GM21423 (cell line): ENCODE measurements around the gene ARHGEF11.

Experiments
- ATAC-seq: cut with Tn5 transposase; IDR thresholded peaks from one replicate; pipeline ENCODE4 v1.9.1; 2021; ENCODE audit warnings: mild to moderate bottlenecking, moderate library complexity; ENCODE audit not compliant: unreplicated experiment

ARHGEF11 gene

GRCh38 chr1:156957634-156958033 is 87.9 kb downstream of the ARHGEF11 start:
- ATAC-seq, result no peak

GRCh38 chr1:156956333-156956732 is 89.2 kb downstream of the ARHGEF11 start:
- no peak for ATAC-seq

GRCh38 chr1:156953571-156953970 is 92.0 kb downstream of the ARHGEF11 start:
- ATAC-seq, result no peak

GRCh38 chr1:156951371-156951770 is 94.2 kb downstream of the ARHGEF11 start:
- no peak for ATAC-seq

GRCh38 chr1:156949127-156949526 is 96.4 kb downstream of the ARHGEF11 start:
- no peak for ATAC-seq

GRCh38 chr1:156948708-156949107 is 96.8 kb downstream of the ARHGEF11 start:
- no peak for ATAC-seq

GRCh38 chr1:156947818-156948525 is 97.6 kb downstream of the ARHGEF11 start:
- no peak for ATAC-seq

- no peak for ATAC-seq
These were observed 98.4 kb downstream of the ARHGEF11 start for GRCh38 chr1:156947127-156947526.

GRCh38 chr1:156945881-156946661 is 99.5 kb downstream of the ARHGEF11 start:
- no peak for ATAC-seq

- ATAC-seq, result no peak
These were observed 100.7 kb downstream of the ARHGEF11 start for GRCh38 chr1:156944848-156945247.

GRCh38 chr1:156944268-156944667 is 101.3 kb downstream of the ARHGEF11 start:
- ATAC-seq, result no peak

- no peak for ATAC-seq
These were observed 101.8 kb downstream of the ARHGEF11 start for GRCh38 chr1:156943756-156944155.

- ATAC-seq, result no peak
These were observed 103.0 kb downstream of the ARHGEF11 start for GRCh38 chr1:156942576-156942975.

GRCh38 chr1:156942176-156942575 is 103.4 kb downstream of the ARHGEF11 start:
- no peak for ATAC-seq

- no peak for ATAC-seq
These were observed 103.9 kb downstream of the ARHGEF11 start for GRCh38 chr1:156941675-156942074.

GRCh38 chr1:156939786-156940334 is 105.7 kb downstream of the ARHGEF11 start:
- no peak for ATAC-seq

- ATAC-seq, result no peak
These were observed 106.7 kb downstream of the ARHGEF11 start for GRCh38 chr1:156938813-156939212.

- ATAC-seq, result no peak
These were observed 107.7 kb downstream of the ARHGEF11 start for GRCh38 chr1:156937883-156938282.

- ATAC-seq, result no peak
These were observed 108.8 kb downstream of the ARHGEF11 start for GRCh38 chr1:156936721-156937220.

- ATAC-seq, result no peak
These were observed 109.4 kb downstream of the ARHGEF11 start for GRCh38 chr1:156936191-156936590.

- ATAC-seq, result no peak
These were observed 109.9 kb downstream of the ARHGEF11 start for GRCh38 chr1:156935505-156936128.
